Effector CD8-positive, alpha-beta T cell (primary cell): ENCODE measurements around the gene COX7A2.

ENCODE experiments used
- DNase-seq: peaks from one replicate; lab custom pipeline; 2025; lab: John Stamatoyannopoulos, UW

COX7A2 gene

DNA sequence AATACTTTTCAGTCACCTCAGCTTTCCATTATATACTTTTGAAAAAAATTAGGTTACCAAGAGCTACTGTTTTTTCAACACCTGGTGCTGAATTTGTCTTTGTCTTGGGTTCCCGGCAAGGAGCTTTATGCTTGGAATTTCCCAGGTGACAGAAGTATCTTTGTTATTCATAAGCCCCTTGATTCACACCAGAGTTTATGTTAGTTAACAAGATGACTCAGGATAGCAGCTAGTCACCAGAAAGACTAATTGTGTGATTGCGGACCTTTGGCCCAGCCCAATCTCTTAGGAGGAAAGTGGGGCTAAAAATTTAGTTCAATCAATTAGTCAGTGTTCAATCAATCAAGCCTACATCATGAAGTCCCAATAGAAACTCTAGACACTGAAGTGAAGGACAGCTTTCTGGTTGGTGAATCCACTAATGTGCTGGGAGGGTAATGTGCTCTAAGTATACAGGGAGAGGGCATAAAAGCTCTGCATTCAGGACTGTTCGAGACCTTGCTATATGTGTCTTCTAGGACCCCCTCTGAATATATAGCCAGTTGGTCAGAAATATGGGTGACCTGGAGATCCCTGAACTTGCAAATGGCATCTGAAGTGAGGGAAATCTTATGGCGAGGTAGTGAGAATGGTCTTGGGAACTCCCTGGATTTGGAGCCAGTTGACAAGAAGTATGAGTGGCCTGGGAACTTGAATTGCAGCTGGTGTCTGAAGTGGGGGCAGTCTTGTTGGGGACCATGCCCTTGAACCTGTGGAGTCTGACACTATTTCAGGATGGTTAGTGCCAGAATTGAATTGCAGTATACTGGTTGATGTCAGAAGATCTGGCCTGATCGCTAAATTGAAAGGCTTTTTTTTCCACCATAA is 24.8 kb upstream of the COX7A2 start:
- DNase-seq, result no peak

GRCh38 chr6:75267461-75267860 is 23.9 kb upstream of the COX7A2 start:
- no peak for DNase-seq

- DNase-seq, result no peak
Measured at GRCh38 chr6:75266716-75267291, 23.2 kb upstream of the COX7A2 start.

GRCh38 chr6:75263401-75263750 is 19.8 kb upstream of the COX7A2 start:
- DNase-seq, result no peak

GRCh38 chr6:75262716-75263400 is 19.3 kb upstream of the COX7A2 start:
- DNase-seq, result no peak

DNA sequence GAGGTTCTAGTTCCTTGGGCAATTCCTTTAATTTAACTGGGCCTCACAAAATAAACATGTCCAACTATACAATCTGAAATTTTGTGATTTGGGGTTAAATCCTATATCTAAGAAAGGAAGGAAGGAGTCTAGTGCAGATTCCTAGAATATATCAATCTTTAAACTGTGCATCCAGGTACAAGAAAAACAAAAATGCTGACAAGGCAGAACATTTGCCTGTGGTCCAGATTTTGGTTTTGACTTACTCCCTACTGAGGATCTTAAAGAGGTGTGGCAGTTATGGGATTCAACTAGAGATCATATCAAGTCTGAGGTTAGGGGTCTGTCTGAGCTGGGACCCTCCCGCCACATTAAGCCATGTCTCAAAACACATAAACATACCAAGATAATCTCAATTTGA is 17.7 kb upstream of the COX7A2 start:
- no peak for DNase-seq

- no peak for DNase-seq
Measured at GRCh38 chr6:75257343-75258087, 13.9 kb upstream of the COX7A2 start.

DNA sequence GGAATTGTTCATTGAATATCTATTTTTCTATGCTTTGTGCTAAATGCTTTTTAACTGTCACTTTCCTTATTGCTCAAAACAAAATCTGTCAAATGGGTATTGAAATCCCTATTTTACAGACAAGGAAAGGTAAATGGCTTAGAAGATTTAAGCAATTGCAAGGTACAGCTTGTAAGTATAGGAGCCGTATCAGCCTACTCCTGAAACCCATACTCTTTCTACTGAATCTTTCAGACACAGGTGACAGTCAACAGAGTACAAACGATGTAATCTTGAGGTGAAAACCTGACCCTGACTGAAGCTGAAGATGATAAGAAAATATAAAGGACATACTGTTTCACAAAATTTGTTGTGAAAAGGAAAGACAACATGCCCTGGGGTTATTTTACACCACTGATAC is 7.0 kb upstream of the COX7A2 start:
- DNase-seq, result no peak

DNA sequence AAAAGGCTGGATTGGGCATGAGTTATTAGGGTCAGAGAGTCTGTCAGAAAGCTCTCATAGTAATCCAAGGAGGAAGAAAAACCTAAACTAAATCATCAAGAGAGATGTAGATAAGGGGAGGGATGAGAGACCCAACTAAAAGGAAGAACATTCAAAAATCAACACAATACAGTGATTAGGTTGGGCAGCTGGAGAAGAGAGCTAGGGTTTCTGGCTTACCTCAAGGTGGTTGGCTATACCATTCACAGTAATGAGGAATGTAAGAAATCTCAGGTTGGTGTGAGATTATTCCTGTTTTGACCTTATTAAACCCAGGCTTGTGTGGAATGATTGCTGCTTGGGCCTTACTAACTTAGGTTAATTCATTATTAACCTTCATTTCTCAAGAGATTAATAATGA is 6.2 kb upstream of the COX7A2 start:
- no peak for DNase-seq

GRCh38 chr6:75246386-75246785 is 2.8 kb upstream of the COX7A2 start:
- DNase-seq, result no peak

- no peak for DNase-seq
Measured at GRCh38 chr6:75244063-75244584, 523 bp upstream of the COX7A2 start.

- no peak for DNase-seq
Measured at GRCh38 chr6:75236630-75237029, 7.0 kb downstream of the COX7A2 start.

- DNase-seq, result no peak
Measured at GRCh38 chr6:75235271-75235670, 8.3 kb downstream of the COX7A2 start.

DNA sequence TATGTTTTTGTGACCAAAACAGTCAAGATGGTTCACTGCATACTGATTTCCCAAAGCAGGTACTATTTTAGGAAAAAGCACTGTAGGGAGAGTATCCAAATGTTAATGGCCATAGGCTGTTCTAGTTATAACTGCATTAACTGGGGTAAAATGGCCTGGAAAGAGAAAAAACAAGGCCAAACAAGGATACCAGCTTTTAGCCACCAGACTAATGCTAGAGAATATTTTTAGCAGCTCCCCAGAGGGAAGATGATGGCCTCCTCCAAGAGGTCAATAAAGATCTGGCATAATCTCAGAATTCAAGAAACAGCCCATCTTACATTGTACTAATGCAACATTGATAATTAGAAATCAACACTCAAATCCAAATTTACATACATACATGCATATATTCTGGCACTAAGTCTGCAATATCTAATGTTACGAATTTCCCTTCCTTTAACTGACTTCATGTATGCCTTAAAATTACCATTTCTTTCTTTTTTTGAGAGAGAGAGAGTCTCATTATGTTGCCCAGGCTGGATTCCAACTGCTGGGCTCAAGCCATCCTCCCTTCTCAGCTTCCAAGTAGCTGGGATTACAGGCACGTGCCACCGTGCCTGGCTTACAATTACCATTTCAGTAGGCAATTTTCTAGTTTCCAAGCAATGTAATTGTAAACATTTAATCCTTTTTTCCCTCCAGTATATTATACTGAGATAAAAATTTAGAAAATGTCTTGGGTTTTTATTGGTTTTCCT is 9.3 kb downstream of the COX7A2 start:
- DNase-seq, result no peak

DNA sequence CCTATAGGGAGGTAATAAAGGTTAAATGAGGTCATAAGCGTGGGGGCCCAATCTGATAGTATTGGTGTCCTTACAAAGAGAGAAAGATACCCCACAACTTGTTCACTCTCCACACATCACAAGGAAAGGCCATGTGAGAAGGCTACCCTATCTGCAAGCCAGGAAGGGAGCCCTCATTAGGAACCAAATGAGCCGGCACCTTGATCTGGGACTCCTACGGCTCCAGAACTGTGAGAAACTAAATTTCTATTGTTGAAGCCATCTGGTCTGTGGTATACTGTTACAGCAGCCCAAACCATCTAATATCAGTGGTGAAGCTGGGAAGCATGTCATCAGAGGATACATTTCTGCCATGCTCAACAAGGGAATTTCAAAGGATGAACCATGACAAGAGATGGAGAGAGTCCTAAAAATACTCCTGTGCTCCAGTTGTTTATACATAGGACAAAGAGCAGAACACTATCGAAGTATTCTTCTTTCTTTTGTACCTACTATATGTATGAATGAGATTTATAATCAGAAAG is 10.4 kb downstream of the COX7A2 start:
- DNase-seq, result no peak

- no peak for DNase-seq
Measured at GRCh38 chr6:75230484-75231325, 12.9 kb downstream of the COX7A2 start.

- DNase-seq, result no peak
Measured at GRCh38 chr6:75224303-75224926, 19.2 kb downstream of the COX7A2 start.

GRCh38 chr6:75223428-75223827 is 20.2 kb downstream of the COX7A2 start:
- no peak for DNase-seq

GRCh38 chr6:75222261-75222660 is 21.3 kb downstream of the COX7A2 start:
- no peak for DNase-seq

DNA sequence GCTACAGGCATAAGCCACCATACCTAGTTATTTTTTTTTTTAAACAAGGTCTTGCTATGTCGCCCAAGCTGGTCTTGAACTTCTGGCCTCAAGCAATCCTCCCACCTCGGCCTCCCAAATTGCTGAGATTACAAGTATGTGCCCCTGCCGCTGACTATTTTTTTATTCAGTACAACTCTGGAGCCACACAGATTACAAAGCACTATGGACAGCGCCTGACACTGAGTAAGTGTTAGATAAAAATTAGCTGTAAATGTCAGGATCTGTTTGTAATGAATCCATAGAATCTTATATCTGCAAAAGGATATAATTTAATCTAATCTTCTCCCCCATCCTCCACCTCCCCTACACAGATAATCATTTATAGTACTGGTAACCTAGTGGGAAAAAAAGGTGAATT is 22.5 kb downstream of the COX7A2 start:
- no peak for DNase-seq
